ENCODE data around the gene OR2T35. TPM values are rescaled to one million over a fixed set of nuclear protein-coding genes. Genes with fewer than 3 reads are reported as not detected.

OR2T35 gene
- total and polyA plus RNA-seq, 9 of the 15 experiments (the other 6 are each of a cell fraction or from before 2014, with no cell fraction given) = not detected

DNA sequence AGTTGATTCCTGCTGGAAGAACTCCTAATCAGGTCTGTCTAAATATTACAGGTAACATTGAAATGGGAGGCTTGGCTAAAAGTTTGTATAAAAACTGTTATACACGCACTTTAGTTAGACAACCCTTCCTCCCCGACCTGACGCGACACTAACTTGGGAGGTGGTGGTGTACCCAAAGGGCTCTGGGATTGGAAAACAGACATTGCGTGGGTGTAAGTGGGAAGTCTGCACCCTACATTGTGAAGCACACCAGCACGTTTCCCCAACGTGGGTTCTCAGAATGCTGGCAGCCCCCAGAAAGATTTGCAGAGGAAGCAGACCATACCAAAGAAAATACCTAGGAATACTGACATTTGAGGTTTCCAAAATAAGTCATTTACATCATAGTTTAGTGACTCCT lies 27.0 kb downstream of the OR2T35 start:
- no peaks in the 10 kb centered on the region for H3K36me3 ChIP-seq (ENCODE audit: control insufficient read depth, insufficient read depth, low read length)
- H3K9me1 ChIP-seq (ENCODE audit: control insufficient read depth, insufficient read depth, low read length) = no peaks in the 10 kb centered on the region
- intact Hi-C loops (cut with micrococcal nuclease) (no loop called here), in situ Hi-C loops (cut with MboI) (no loop called here)
- H3K4me1 ChIP-seq (replicated peaks in 1 of 2; ENCODE audit: control insufficient read depth in 2 of 2, insufficient read depth in 2 of 2, low read length in 2 of 2) = no peaks in the 10 kb centered on the region
- H3K4me3 ChIP-seq = no peak overlapping the region
- no TSS peak for BruUV-seq (replicated peaks)
- H3K27me3 ChIP-seq (ENCODE audit: control insufficient read depth in 2 of 2, insufficient read depth in 2 of 2, low read length in 2 of 2) = no peaks in the 10 kb centered on the region
- H3K27ac ChIP-seq (ENCODE audit: extremely low read depth, low read depth, low read length) = no peak overlapping the region
- H2AFZ ChIP-seq (ENCODE audit: low read depth, low read length) = no peak overlapping the region
- no peak for FAIRE-seq
- no peaks in the 10 kb centered on the region for H3K9me3 ChIP-seq (replicated peaks; ENCODE audit: control insufficient read depth, insufficient read depth, low read depth, low read length)
- ChIA-PET POLR2A (no interaction called here), CTCF (ENCODE audit: low intra/inter-chr PET ratio) (interaction anchor here (0.7 kb wide), 1 partner anchor 189 kb away, joined by 5 read pairs; no protein-coding TSS in a partner anchor)
- no peak overlapping the region for H3K4me2 ChIP-seq (ENCODE audit: insufficient read depth, low read length)
- no peak for ATAC-seq
- no peak for DNase-seq (ENCODE audit: extremely low read depth in 1 of 4, low spot score in 3 of 4)
- H3K9ac ChIP-seq (ENCODE audit: insufficient read depth in 1 of 2, low read depth in 2 of 2, low read length in 2 of 2) = no peak overlapping the region
- H4K20me1 ChIP-seq (replicated peaks; ENCODE audit: control insufficient read depth, insufficient read depth, low read length) = no peaks in the 10 kb centered on the region
- WGBS (ENCODE audit: insufficient coverage, low coverage, missing lambda C conversion rate) = 0% methylated on average over 1 of the region's 7 CpGs
- no peaks in the 10 kb centered on the region for H3K79me2 ChIP-seq (ENCODE audit: control insufficient read depth, insufficient read depth, low read length)
- no peak for TF ChIP-seq KAT2B (IDR thresholded peaks at IDR 0.05; ENCODE audit: low read depth, low read length)
- TF ChIP-seq, protein P1, sequence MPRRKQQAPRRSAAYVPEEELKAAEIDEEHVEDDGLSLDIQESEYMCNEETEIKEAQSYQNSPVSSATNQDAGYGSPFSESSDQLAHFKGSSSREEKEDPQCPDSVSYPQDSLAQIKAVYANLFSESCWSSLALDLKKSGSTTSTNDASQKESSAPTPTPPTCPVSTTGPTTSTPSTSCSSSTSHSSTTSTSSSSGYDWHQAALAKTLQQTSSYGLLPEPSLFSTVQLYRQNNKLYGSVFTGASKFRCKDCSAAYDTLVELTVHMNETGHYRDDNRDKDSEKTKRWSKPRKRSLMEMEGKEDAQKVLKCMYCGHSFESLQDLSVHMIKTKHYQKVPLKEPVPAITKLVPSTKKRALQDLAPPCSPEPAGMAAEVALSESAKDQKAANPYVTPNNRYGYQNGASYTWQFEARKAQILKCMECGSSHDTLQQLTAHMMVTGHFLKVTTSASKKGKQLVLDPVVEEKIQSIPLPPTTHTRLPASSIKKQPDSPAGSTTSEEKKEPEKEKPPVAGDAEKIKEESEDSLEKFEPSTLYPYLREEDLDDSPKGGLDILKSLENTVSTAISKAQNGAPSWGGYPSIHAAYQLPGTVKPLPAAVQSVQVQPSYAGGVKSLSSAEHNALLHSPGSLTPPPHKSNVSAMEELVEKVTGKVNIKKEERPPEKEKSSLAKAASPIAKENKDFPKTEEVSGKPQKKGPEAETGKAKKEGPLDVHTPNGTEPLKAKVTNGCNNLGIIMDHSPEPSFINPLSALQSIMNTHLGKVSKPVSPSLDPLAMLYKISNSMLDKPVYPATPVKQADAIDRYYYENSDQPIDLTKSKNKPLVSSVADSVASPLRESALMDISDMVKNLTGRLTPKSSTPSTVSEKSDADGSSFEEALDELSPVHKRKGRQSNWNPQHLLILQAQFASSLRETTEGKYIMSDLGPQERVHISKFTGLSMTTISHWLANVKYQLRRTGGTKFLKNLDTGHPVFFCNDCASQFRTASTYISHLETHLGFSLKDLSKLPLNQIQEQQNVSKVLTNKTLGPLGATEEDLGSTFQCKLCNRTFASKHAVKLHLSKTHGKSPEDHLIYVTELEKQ (CRISPR knock-in tag; IDR thresholded peaks at IDR 0.05) = no peak
- TF ChIP-seq ZNF277 (CRISPR knock-in tag; IDR thresholded peaks at IDR 0.05; ENCODE audit: borderline replicate concordance) = no peak
- no peak for TF ChIP-seq RNF2 (IDR thresholded peaks at IDR 0.05)
- TF ChIP-seq SFPQ (IDR thresholded peaks at IDR 0.05; ENCODE audit: low read depth, low read length) = no peak
- TF ChIP-seq, protein P2, sequence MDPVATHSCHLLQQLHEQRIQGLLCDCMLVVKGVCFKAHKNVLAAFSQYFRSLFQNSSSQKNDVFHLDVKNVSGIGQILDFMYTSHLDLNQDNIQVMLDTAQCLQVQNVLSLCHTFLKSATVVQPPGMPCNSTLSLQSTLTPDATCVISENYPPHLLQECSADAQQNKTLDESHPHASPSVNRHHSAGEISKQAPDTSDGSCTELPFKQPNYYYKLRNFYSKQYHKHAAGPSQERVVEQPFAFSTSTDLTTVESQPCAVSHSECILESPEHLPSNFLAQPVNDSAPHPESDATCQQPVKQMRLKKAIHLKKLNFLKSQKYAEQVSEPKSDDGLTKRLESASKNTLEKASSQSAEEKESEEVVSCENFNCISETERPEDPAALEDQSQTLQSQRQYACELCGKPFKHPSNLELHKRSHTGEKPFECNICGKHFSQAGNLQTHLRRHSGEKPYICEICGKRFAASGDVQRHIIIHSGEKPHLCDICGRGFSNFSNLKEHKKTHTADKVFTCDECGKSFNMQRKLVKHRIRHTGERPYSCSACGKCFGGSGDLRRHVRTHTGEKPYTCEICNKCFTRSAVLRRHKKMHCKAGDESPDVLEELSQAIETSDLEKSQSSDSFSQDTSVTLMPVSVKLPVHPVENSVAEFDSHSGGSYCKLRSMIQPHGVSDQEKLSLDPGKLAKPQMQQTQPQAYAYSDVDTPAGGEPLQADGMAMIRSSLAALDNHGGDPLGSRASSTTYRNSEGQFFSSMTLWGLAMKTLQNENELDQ (CRISPR knock-in tag; IDR thresholded peaks at IDR 0.05; ENCODE audit: borderline replicate concordance) = no peak
- TF ChIP-seq TBP (optimal IDR thresholded peaks at IDR 0.05; ENCODE audit: low read depth, low read length) = no peak
- TF ChIP-seq, protein P3, sequence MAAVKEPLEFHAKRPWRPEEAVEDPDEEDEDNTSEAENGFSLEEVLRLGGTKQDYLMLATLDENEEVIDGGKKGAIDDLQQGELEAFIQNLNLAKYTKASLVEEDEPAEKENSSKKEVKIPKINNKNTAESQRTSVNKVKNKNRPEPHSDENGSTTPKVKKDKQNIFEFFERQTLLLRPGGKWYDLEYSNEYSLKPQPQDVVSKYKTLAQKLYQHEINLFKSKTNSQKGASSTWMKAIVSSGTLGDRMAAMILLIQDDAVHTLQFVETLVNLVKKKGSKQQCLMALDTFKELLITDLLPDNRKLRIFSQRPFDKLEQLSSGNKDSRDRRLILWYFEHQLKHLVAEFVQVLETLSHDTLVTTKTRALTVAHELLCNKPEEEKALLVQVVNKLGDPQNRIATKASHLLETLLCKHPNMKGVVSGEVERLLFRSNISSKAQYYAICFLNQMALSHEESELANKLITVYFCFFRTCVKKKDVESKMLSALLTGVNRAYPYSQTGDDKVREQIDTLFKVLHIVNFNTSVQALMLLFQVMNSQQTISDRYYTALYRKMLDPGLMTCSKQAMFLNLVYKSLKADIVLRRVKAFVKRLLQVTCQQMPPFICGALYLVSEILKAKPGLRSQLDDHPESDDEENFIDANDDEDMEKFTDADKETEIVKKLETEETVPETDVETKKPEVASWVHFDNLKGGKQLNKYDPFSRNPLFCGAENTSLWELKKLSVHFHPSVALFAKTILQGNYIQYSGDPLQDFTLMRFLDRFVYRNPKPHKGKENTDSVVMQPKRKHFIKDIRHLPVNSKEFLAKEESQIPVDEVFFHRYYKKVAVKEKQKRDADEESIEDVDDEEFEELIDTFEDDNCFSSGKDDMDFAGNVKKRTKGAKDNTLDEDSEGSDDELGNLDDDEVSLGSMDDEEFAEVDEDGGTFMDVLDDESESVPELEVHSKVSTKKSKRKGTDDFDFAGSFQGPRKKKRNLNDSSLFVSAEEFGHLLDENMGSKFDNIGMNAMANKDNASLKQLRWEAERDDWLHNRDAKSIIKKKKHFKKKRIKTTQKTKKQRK (IDR thresholded peaks at IDR 0.05; ENCODE audit: borderline replicate concordance, low read depth, low read length) = no peak
- TF ChIP-seq BRF1 (IDR thresholded peaks at IDR 0.05; ENCODE audit: borderline replicate concordance, extremely low read depth, insufficient read length) = no peak
